ENCODE results near the gene MOBP.
A peak's percentile ranks its signal among the peaks of the same experiment; 100 is the strongest.
"Not testable (repeated sequence)": the region's sequence is repeated elsewhere in the genome, so short reads cannot be mapped to it uniquely, and the experiment has no call there.

The MOBP gene, protein sequence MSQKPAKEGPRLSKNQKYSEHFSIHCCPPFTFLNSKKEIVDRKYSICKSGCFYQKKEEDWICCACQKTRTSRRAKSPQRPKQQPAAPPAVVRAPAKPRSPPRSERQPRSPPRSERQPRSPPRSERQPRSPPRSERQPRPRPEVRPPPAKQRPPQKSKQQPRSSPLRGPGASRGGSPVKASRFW

GRCh38 chr3:39467394-39468107, at the start of gene MOBP:
Gene MOBP (plus strand): TSS chr3:39467680. CDS start chr3:39502070, 34,390 bp downstream.
- DNase-seq = no peak

DNA sequence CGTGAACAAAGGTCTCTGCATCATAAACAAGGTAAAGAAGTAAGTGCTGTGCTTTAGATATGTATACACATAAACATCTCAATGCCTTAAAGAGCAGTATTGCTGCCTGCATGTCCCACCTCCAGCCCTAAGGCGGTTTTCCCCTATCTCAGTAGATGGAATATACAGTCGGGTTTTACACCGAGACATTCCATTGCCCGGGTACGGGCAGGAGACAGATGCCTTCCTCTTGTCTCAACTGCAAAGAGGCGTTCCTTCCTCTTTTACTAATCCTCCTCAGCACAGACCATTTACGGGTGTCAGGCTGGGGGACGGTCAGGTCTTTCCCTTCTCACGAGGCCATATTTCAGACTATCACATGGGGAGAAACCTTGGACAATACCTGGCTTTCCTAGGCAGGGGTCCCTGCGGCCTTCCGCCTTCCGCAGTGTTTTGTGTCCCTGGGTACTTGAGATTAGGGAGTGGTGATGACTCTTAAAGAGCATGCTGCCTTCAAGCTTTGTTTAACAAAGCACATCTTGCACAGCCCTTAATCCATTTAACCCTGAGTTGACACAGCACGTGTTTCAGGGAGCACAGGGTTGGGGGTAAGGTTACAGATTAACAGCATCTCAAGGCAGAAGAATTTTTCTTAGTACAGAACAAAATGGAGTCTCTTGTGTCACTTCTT, 48.8 kb upstream of the MOBP start:
- not testable (repeated sequence) for DNase-seq

DNA sequence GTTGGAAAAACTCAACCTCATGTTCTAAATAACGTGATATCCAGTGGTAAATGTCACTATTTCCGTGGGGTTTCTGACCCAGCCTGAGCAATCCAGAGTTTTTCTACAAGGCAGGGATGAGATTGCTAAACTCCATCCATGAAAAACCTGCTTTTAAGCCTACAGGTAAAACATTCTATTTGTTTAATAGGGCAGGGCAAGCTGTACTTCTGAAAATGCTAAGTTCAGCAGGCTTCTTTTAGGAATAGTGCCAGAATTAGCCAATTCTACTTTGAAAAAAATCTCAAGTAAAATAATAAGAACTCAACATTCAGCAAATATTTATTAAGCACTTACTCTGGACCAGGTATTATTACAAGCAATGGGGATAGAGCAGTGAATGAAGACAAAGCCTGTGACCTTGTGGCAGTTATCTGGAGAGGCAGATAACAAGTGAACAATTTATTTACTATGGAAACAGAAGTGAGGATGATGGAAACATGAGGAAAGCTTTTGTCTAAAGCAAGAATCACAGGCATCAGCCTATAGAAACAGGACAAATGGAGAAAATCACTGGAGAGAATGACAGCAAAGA, 47.7 kb upstream of the MOBP start:
- no peak for DNase-seq

- DNase-seq = no peak
These were observed 46.9 kb upstream of the MOBP start for GRCh38 chr3:39420543-39420942.

DNA sequence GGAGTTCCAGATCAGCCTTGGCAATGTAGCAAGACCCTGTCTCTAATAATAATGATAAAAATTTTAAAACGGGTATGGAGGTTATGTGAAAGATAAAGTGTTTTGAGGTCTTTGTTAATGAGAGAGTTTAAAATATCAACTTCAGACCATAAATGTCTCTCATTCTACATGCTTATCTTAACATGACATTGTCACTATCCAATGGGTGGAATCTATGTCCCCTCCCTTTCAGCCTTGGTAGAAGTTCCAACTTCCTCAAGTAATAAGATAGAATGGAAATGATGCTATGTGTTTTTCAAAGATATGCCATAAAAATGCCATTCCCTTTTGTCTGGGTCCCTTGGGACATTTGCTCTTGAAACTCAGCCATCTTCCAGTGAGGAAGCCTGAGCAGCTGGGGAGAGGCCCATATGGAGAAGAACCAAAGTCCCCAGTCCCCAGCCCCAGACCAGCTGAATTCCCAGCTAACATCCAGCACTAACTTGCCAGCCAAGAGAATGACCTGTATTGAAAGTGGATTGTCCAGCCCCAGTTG, 44.0 kb upstream of the MOBP start:
- DNase-seq = no peak

GRCh38 chr3:39426312-39426711, 41.2 kb upstream of the MOBP start:
- no peak for DNase-seq

DNA sequence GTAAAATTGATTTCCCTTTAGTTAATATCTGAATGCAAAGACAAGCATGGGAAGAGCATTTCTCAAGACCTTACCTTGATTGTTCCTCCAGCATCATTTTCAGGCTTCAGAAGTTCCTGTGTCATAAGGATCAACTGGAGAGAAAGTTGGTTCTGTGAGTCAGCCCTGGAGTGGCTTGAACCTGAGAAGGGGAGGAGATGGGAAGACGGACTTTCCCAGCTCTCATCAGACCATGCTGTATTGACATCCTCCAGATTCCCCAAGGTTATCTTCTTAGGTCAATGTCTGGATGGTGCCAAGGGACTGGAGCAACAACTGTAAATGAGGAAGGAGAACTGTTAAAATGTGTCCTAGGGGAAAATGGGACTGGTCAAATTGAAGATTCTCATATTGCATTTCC, 40.0 kb upstream of the MOBP start:
- no peak for DNase-seq

GRCh38 chr3:39428745-39429201, 38.7 kb upstream of the MOBP start:
- DNase-seq = no peak

- no peak for DNase-seq
These were observed 38.0 kb upstream of the MOBP start for GRCh38 chr3:39429466-39429865.

GRCh38 chr3:39432342-39432741, 35.1 kb upstream of the MOBP start:
- DNase-seq = no peak

DNA sequence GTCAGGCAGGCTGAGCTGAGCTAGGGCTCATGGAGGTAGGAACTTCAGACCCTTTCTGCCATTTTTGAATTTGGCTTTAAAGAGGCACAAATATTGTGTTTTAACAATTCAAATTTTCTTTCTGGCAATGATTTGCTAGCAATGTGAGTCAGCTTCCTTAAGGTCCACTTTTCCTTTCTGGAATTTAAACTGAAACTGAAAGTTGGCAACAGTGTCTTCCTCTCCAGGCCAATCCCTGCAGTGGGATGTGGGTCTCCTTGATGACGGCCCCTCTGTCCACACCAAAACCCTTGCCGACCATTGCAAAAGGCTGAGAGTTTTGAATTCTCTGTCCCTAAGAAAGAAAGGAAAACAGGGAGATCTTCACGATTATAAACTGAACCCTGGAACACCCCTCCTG, 33.8 kb upstream of the MOBP start:
- peak; percentile 54 for DNase-seq

DNA sequence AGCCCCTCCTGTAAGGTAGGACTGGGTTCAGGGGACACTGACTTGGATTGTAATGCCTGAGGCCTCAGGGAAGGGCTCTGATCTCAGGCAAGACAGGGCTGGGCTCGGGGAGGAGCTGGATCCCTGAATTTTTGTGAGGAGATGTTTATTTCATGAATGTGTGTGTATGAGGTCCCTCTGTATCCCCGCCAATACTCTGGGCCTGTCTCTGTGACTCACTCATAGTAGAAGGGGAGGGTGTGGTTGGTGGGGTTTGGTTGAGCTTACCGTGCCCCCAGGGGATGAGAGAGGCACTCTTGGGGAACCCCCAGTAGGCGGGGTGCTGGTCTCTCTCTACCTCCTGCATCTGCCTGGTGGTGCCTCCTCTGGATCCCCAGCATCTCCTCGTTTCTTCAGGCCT, 32.9 kb upstream of the MOBP start:
- no peak for DNase-seq

- DNase-seq = no peak
These were observed 32.3 kb upstream of the MOBP start for GRCh38 chr3:39435006-39435748.

DNA sequence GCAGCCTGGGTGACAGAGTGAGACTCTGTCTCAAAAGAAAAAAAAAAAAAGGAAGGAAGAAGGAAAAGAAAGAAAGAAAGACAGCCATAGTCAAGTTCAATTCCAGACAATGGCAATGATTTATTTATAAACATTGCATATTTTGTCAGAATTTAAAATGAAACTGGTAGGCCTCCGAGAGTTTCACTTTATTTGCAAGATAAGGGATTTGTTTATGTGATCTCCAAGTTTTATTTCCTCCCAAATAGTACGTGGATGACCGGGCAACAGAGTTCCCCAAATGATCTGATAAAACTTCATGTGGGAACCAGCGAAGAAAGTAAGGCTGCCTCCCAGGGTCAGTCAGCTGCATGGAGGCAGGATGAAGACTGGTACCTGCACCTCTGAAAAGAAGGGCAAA, 28.6 kb upstream of the MOBP start:
- DNase-seq = no peak

GRCh38 chr3:39440316-39440715, 27.2 kb upstream of the MOBP start:
- no peak for DNase-seq

DNA sequence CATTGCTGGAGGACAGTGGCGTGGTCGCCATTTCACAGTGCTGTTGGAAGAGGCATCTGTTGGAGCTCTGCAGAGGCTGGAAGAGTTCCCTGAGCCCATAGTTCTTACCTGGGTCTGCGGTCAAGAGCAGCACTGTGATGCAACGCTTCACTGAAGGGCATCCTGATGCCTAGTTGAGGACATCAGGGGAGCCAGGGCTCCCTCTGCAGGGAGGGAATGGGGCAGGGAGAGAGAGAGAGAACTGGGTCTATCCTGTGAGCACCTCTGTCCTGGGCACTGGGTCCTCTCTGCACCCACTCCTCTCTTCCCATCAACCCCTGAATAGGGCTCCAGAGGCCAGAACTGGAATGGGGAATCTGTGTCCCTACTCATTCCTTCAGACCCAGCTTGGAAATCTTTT, 23.9 kb upstream of the MOBP start:
- no peak for DNase-seq

DNA sequence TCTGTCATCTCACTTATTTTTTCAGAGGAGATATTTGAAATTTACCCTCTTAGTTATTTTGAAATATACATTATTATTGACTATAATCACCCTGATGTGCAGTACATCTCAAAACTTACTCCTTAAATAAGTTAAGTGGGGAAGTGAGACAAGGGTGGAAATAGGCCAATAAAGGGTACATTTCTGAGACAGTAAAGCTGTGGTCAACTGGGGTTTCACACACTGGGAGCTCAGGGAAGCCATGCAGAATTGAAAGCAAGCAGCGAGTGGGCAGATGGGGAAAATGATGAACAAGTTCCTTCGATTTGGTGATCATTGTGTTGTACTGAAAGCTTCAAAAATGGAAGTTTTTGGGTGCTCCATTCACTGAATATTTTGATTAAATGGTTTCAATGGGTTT, 21.6 kb upstream of the MOBP start:
- DNase-seq = no peak

- no peak for DNase-seq
These were observed 21.0 kb upstream of the MOBP start for GRCh38 chr3:39446444-39446843.

GRCh38 chr3:39447637-39448483, 19.6 kb upstream of the MOBP start:
- peak; percentile 76 for DNase-seq

- no peak for DNase-seq
These were observed 18.8 kb upstream of the MOBP start for GRCh38 chr3:39448506-39449233.

GRCh38 chr3:39449796-39450195, 17.7 kb upstream of the MOBP start:
- no peak for DNase-seq

All from kidney glomerular epithelial cell (primary cell).